ENCODE results near the gene MAEA.

MAEA gene

GRCh38 chr4:1289207-1290164 lies at the start of gene MAEA:
Gene MAEA, plus strand, starts transcription at chr4:1289891. Its CDS starts 23 bp downstream, at chr4:1289914.
- peak; percentile 97 for DNase-seq

- DNase-seq: no peak
Observed at GRCh38 chr4:1239950-1240307, 49.8 kb upstream of the MAEA start.

GRCh38 chr4:1240721-1241465 lies 48.8 kb upstream of the MAEA start:
- DNase-seq: no peak

GRCh38 chr4:1241466-1241935 lies 48.2 kb upstream of the MAEA start:
- DNase-seq: no peak

GRCh38 chr4:1241936-1242505 lies 47.7 kb upstream of the MAEA start:
- DNase-seq: no peak

- DNase-seq: no peak
Observed at GRCh38 chr4:1242506-1243450, 46.9 kb upstream of the MAEA start.

GRCh38 chr4:1243451-1244080 lies 46.1 kb upstream of the MAEA start:
- peak; percentile 20 for DNase-seq

GRCh38 chr4:1244081-1244977 lies 45.4 kb upstream of the MAEA start:
- no peak for DNase-seq

- no peak for DNase-seq
Observed at GRCh38 chr4:1244978-1245471, 44.7 kb upstream of the MAEA start.

- DNase-seq: no peak
Observed at GRCh38 chr4:1245481-1246051, 44.1 kb upstream of the MAEA start.

GRCh38 chr4:1246111-1246881 lies 43.4 kb upstream of the MAEA start:
- peak; percentile 16 for DNase-seq

- peak; percentile 20 for DNase-seq
Observed at GRCh38 chr4:1246901-1247863, 42.5 kb upstream of the MAEA start.

- no peak for DNase-seq
Observed at GRCh38 chr4:1247864-1248244, 41.8 kb upstream of the MAEA start.

- DNase-seq: peak; percentile 90
Observed at GRCh38 chr4:1248245-1249147, 41.2 kb upstream of the MAEA start, which contains the start of gene CTBP1. Gene CTBP1, minus strand, starts transcription at chr4:1249130. Its CDS starts 7,799 bp downstream, at chr4:1241331.

- DNase-seq: peak; percentile 89
Observed at GRCh38 chr4:1249148-1249730, 40.5 kb upstream of the MAEA start.

GRCh38 chr4:1249731-1250526 lies 39.8 kb upstream of the MAEA start:
- DNase-seq: peak; percentile 66
